A549 (cell line): Measurements from ENCODE around the gene SLC25A26. TPM values are rescaled to one million over a fixed set of nuclear protein-coding genes. Genes with fewer than 3 reads are reported as not detected.

ENCODE experiments used
- ATAC-seq, 2 experiments: fragments of 200-7000 bp in 1 of 2; fragments of >200 bp in 1 of 2; cut with Nextera tagmentation in 1 of 2; cut with Tn5 transposase in 1 of 2; 3 replicates each; pipeline versions ENCODE4 v1.8.0 to v1.9.1; 2018 to 2020; ENCODE audit warnings: mild to moderate bottlenecking in 1 of 2, moderate library complexity in 1 of 2
- CTCF ChIA-PET: fragments of 300-600 bp; sonication (Branson Sonifier 250); formaldehyde crosslinking; extraction: SDS; loops from one replicate; lab custom pipeline; 2021; ENCODE audit warnings: antibody characterized with exemption, inconsistent platforms; lab: Yijun Ruan, JAX
- POLR2A ChIA-PET: fragments of 350-600 bp; formaldehyde crosslinking; extraction: SDS; loops from one replicate; lab custom pipeline; 2021; ENCODE audit warnings: antibody characterized with exemption, inconsistent platforms; lab: Yijun Ruan, JAX
- DNase-seq, 2 experiments: peaks; one replicate each; pipeline versions ENCODE4 v3.0.0 to v3.0.0-alpha.2; 2011 to 2016; ENCODE audit warnings: low read depth in 1 of 2, low spot score in 1 of 2
- FAIRE-seq: peaks from 2 replicates; lab custom pipeline; 2011; peaks lifted over from hg19 to GRCh38; lab: Jason Lieb, UNC
- H3K27ac ChIP-seq, 2 experiments: fragments of >200 bp; sonication (Bioruptor Twin); formaldehyde crosslinking; 3 replicates each; pipeline ENCODE4 v1.5.1; 2016 to 2017
- H3K4me1 ChIP-seq: fragments of >200 bp; sonication (Bioruptor Twin); formaldehyde crosslinking; 3 replicates; pipeline ENCODE4 v1.6.1; 2016
- H3K4me2 ChIP-seq: fragments of >200 bp; sonication (Bioruptor Twin); formaldehyde crosslinking; 3 replicates; pipeline ENCODE4 v1.6.1; 2016
- H3K4me3 ChIP-seq: fragments of >200 bp; sonication (Bioruptor Twin); formaldehyde crosslinking; 3 replicates; pipeline ENCODE4 v1.5.1; 2016
- H3K9me3 ChIP-seq: fragments of >200 bp; sonication (Bioruptor Twin); formaldehyde crosslinking; 3 replicates; pipeline ENCODE4 v1.6.1; 2016
- CEBPB ChIP-seq, 2 experiments: fragments of >200 bp in 1 of 2; sonication (Bioruptor Twin) in 1 of 2; formaldehyde crosslinking in 1 of 2; IDR thresholded peaks; 2 replicates each; pipeline ENCODE4 v1.6.1; 2012 to 2016
- CHD2 ChIP-seq: fragments of 150-350 bp; IDR thresholded peaks from 2 replicates; pipeline ENCODE4 v1.6.1; 2014; ENCODE audit warnings: low read length; ENCODE audit not compliant: partially characterized antibody
- CHD4 ChIP-seq: fragments of 200-600 bp; sonication (generic); IDR thresholded peaks from 2 replicates; pipeline ENCODE4 v1.6.1; 2016; ENCODE audit warnings: antibody characterized with exemption, mild to moderate bottlenecking, borderline replicate concordance
- ESRRA ChIP-seq: fragments of 150-350 bp; IDR thresholded peaks from 2 replicates; pipeline ENCODE4 v1.6.1; 2014; ENCODE audit warnings: mild to moderate bottlenecking, low read length, borderline replicate concordance
- KDM5A ChIP-seq: fragments of 200-600 bp; sonication (generic); IDR thresholded peaks from 2 replicates; pipeline ENCODE4 v1.6.1; 2016; ENCODE audit warnings: antibody characterized with exemption, mild to moderate bottlenecking
- MAZ ChIP-seq: fragments of 150-350 bp; IDR thresholded peaks from 2 replicates; pipeline ENCODE4 v1.6.1; 2014; ENCODE audit warnings: antibody characterized with exemption, low read depth, low read length, borderline replicate concordance
- MYC ChIP-seq: IDR thresholded peaks from 2 replicates; pipeline ENCODE4 v1.6.1; 2012; ENCODE audit warnings: mild to moderate bottlenecking, inconsistent platforms, low read length, improper control_type of control experiment, borderline replicate concordance
- NFE2L2 ChIP-seq: fragments of 150-350 bp; conservative IDR thresholded peaks from 2 replicates; pipeline ENCODE4 v1.6.1; 2014; ENCODE audit warnings: low read length
- NPAS2 ChIP-seq: fragments of 250-450 bp; sonication (Bioruptor Pico); IDR thresholded peaks from 2 replicates; pipeline ENCODE4 v1.8.0; 2022; ENCODE audit warnings: mild to moderate bottlenecking, moderate library complexity, borderline replicate concordance
- NR3C1 ChIP-seq: fragments of >200 bp; sonication (Bioruptor Twin); formaldehyde crosslinking; IDR thresholded peaks from 3 replicates; pipeline ENCODE4 v1.6.1; 2017
- PBX3 ChIP-seq: IDR thresholded peaks from 2 replicates; pipeline ENCODE4 v1.6.1; 2012
- RARB ChIP-seq: fragments of 250-450 bp; sonication (Bioruptor Pico); IDR thresholded peaks from 2 replicates; pipeline ENCODE4 v1.8.0; 2021; ENCODE audit warnings: mild to moderate bottlenecking, moderate library complexity
- REST ChIP-seq: fragments of 200-600 bp; sonication (generic); IDR thresholded peaks from 2 replicates; pipeline ENCODE4 v1.6.1; 2016; ENCODE audit warnings: antibody characterized with exemption, mild to moderate bottlenecking, moderate library complexity
- SMC3 ChIP-seq: fragments of >200 bp; sonication (Bioruptor Twin); formaldehyde crosslinking; IDR thresholded peaks from 3 replicates; pipeline ENCODE4 v1.6.1; 2018; ENCODE audit warnings: inconsistent platforms
- SREBF2 ChIP-seq: fragments of 450-650 bp; IDR thresholded peaks from 2 replicates; pipeline ENCODE4 v1.6.1; 2014; ENCODE audit warnings: mild to moderate bottlenecking, moderate library complexity
- TP53 ChIP-seq: fragments of 250-450 bp; sonication (Bioruptor Pico); IDR thresholded peaks from 2 replicates; pipeline ENCODE4 v1.5.0; 2021; ENCODE audit warnings: mild to moderate bottlenecking, moderate library complexity
- WGBS: methylation state at CpG from one replicate; pipeline ENCODE4 v1.1.6; 2017; ENCODE audit errors: missing lambda C conversion rate; 5-methylcytosine and 5-hydroxymethylcytosine counted together
- polyA plus RNA-seq, 4 experiments: library from polyadenylated mRNA; depleted of rRNA in 3 of 4; stranded (reverse); fragments of >200 nt; fragmentation: RNase III in 1 of 4; extraction: RNeasy Plus Mini Kit Qiagen cat#74134 plus additional on column Dnase treatment in 1 of 4; gene quantifications; 2 replicates in 3 of 4; 3 replicates in 1 of 4; pipeline ENCODE4 v1.2.3, GENCODE V29; 2011 to 2017

The SLC25A26 gene
- polyA plus RNA-seq, 2 of the 4 experiments (the other 2 are of a cell fraction): 13.0 to 30.5 TPM

DNA sequence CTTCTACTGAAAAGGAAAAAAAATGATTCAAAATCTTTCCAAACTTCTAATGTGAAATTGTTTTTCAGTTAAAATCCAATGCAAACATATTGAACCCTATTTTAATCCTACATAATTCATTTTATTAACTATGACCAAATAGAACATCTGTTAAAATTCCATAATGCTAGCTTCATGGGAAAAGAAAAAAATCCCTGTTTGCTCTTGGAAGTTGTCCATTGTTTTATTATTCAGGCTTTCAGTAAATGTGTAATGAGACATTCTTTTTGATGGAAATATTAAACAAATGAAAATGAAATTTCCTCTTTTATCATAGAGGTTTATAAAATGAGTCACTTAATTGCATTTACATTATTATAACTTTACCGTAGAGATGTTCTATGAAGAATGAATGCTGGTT, 49.5 kb downstream of the SLC25A26 start (continued):
- no peak for TF ChIP-seq MAZ

- DNase-seq (no peak), ATAC-seq (no peak), FAIRE-seq (no peak)
- POLR2A ChIA-PET: no interaction called here
- no peaks in the 10 kb centered on the region for H3K9me3 ChIP-seq
- no peak for TF ChIP-seq CEBPB (IDR thresholded peaks at IDR 0.05)
- no peak for TF ChIP-seq SMC3
- TF ChIP-seq SREBF2: no peak
- no peak for TF ChIP-seq TP53 (CRISPR knock-in tag)
- no peak for TF ChIP-seq MAZ
- no peak for TF ChIP-seq ESRRA
- no peak for TF ChIP-seq REST
- TF ChIP-seq PBX3: no peak
- no peak overlapping the region for H3K4me2 ChIP-seq
- H3K27ac ChIP-seq: no peak overlapping the region
- H3K4me1 ChIP-seq: no peaks in the 10 kb centered on the region
- CTCF ChIA-PET: interaction anchor here (0.6 to 4.8 kb wide), 4 partner anchors 17 to 1820 kb away, joined by 3 to 16 read pairs (median 4); no protein-coding TSS in a partner anchor
- no peak overlapping the region for H3K4me3 ChIP-seq
- 82% methylated on average over 2 of the region's 2 CpGs for WGBS
These were observed 49.9 kb downstream of the SLC25A26 start for GRCh38 chr3:66270701-66271100.

- Histone ChIP-seq H3K4me3 (no peak overlapping the region), H3K4me2 (no peak overlapping the region), H3K27ac (no peak overlapping the region), H3K4me1 (no peaks in the 10 kb centered on the region), H3K9me3 (no peaks in the 10 kb centered on the region)
- DNase-seq: no peak
- TF ChIP-seq NFE2L2 (no peak), NR3C1 (no peak), MYC (no peak), CHD2 (no peak), REST (no peak), KDM5A (no peak), RARB (CRISPR knock-in tag) (no peak), CHD4 (no peak), NPAS2 (no peak)
- no peak for FAIRE-seq
- CTCF ChIA-PET: interaction anchor here (1.1 to 4.8 kb wide), 3 partner anchors 18 to 551 kb away, joined by 3 to 16 read pairs (median 6); no protein-coding TSS in a partner anchor
- ATAC-seq: no peak
- 88% methylated on average over 2 of the region's 2 CpGs for WGBS
- POLR2A ChIA-PET: no interaction called here
These were observed 50.4 kb downstream of the SLC25A26 start for GRCh38 chr3:66271231-66271630.
